ENCODE measurements around the gene SAV1.

GRCh38 chr14:50608302-50608851, 59.7 kb downstream of the SAV1 start:
- no peak for TF ChIP-seq CTCF (IDR thresholded peaks at IDR 0.05; ENCODE audit: borderline replicate concordance, extremely low read depth, low read length, poor library complexity, severe bottlenecking)
- TF ChIP-seq EZH2 (IDR thresholded peaks at IDR 0.05; ENCODE audit: borderline replicate concordance, low read depth, low read length, severe bottlenecking): no peak

Data from DND-41 (cell line).